HG03469 (cell line): ENCODE data around the gene FNDC1.

ENCODE experiments used
- ATAC-seq: cut with Tn5 transposase; IDR thresholded peaks from one replicate; pipeline ENCODE4 v1.9.1; 2021; ENCODE audit warnings: mild to moderate bottlenecking, moderate library complexity, moderate number of reproducible peaks; ENCODE audit not compliant: unreplicated experiment

Gene FNDC1

DNA sequence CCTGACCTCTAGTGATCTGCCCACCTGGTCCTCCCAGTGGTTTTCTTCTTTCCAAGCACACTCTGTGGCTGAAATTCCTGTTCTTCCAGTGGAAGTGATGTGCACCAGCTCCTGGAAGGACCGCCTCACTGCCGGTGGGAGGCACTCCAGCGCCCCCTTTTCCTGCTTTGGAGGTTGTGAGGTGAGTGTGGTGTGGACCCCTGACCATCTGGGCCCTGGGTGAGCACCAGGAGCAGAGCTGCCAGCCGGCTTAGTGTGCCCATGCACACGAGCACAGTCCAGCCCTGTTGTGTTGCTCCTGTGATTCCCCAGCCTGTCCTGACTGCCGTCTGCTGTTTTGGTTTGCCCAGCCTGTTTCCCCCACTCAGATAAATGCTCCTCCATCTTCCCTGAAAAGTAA is 134.6 kb downstream of the FNDC1 start:
- ATAC-seq, result no peak

DNA sequence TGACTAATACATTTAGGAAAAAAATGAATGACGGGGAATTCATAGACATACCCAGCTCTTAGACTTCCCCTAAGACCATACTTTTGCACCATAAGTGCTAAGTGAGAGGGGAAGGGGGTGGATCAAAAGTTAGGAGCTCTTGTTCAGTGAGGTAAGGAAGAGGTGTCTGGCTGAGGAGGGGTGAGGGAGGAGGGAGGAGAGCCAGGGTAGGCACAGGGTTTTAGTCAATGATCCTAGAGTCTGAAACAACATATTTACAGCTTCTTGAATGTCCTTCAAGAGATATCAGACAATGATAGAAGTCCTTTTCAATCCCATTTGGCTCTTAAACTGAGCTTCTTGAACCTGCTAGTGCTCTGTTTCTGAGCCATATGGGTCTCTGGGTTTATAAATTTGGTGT is 135.4 kb downstream of the FNDC1 start:
- ATAC-seq, result no peak

GRCh38 chr6:159305159-159305558 is 136.0 kb downstream of the FNDC1 start:
- no peak for ATAC-seq

- no peak for ATAC-seq
Measured at GRCh38 chr6:159305804-159306537, 136.8 kb downstream of the FNDC1 start.

- no peak for ATAC-seq
Measured at GRCh38 chr6:159307246-159307790, 138.1 kb downstream of the FNDC1 start.

GRCh38 chr6:159308198-159308597 is 139.0 kb downstream of the FNDC1 start:
- no peak for ATAC-seq

GRCh38 chr6:159309723-159310122 is 140.5 kb downstream of the FNDC1 start:
- ATAC-seq, result no peak

GRCh38 chr6:159311618-159312017 is 142.4 kb downstream of the FNDC1 start:
- no peak for ATAC-seq

- ATAC-seq, result no peak
Measured at GRCh38 chr6:159312206-159312605, 143.0 kb downstream of the FNDC1 start.

GRCh38 chr6:159313018-159313417 is 143.8 kb downstream of the FNDC1 start:
- no peak for ATAC-seq

- no peak for ATAC-seq
Measured at GRCh38 chr6:159315562-159315961, 146.4 kb downstream of the FNDC1 start.

DNA sequence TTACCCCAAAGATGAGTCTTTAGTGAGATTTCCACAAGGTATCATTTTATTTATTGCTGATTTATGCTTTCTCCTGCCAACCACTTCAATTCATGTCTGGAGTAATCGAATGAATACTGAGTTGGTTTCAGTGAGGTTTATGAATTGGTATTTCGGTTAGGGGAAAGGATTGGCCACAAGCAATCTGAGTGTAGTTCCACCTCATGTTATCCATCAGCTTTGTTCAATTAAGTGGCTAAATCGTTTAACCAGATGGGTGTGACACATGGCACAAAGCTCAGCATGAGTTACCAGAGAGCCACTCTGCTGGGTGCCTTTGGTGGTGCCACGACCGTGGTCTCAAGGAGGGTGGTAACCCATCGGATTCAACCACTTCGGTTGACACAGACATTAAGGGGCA is 148.2 kb downstream of the FNDC1 start:
- ATAC-seq, result no peak

DNA sequence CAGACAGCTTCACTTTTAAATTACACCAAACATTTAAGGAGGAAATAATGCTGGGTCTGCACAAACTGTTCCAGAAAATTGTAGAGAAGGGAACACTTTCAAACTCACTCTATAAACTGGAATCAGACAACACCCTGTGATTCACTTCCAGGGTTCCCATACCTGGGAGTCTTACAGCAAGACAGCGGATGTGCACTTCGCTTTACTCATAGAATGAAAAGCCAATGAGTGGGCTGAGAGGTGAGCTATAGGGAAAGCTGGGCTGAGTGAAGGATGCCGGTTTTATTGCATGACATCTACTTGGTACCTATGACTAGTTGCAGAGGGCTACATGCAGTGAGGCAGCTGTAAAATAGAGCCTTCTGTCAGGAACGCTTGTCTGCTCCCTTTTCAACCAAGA is 152.1 kb downstream of the FNDC1 start:
- ATAC-seq, result no peak
